Stomach (tissue), 4 donors: ENCODE data around the gene LMCD1.

ENCODE experiments used
- CTCF ChIP-seq, 7 experiments: fragments of 450-650 bp in 4 of 7; fragments of 200-600 bp in 3 of 7; sonication (generic) in 3 of 7; IDR thresholded peaks; one replicate each; pipeline ENCODE4 v1.5.1; 2016 to 2019; ENCODE audit warnings: antibody characterized with exemption in 7 of 7, control low read depth in 2 of 7, mild to moderate bottlenecking in 1 of 7
- EP300 ChIP-seq: sonication (generic); formaldehyde crosslinking; IDR thresholded peaks from one replicate; pipeline ENCODE4 v1.6.1; 2017; ENCODE audit warnings: antibody characterized with exemption
- POLR2A ChIP-seq, 4 donors: fragments of 450-650 bp; IDR thresholded peaks; one replicate each; pipeline ENCODE4 v1.6.1; 2016; ENCODE audit warnings: antibody characterized with exemption in 4 of 4, control low read depth in 2 of 4, mild to moderate bottlenecking in 1 of 4, moderate library complexity in 1 of 4
- POLR2AphosphoS5 ChIP-seq, 3 donors: sonication (generic); formaldehyde crosslinking; IDR thresholded peaks; one replicate each; pipeline ENCODE4 v1.6.1; 2016; ENCODE audit warnings: antibody characterized with exemption in 3 of 3

GRCh38 chr3:8608041-8608790 is 106.6 kb downstream of the LMCD1 start:
- no peak for TF ChIP-seq CTCF (IDR thresholded peaks at IDR 0.05)
- no peak for TF ChIP-seq POLR2A (IDR thresholded peaks at IDR 0.05)
- no peak for TF ChIP-seq EP300
- no peak for TF ChIP-seq POLR2AphosphoS5 (IDR thresholded peaks at IDR 0.05)
